HG03139 (cell line): ENCODE measurements around the gene LHFPL6.

Experiments used
- ATAC-seq: cut with Tn5 transposase; IDR thresholded peaks from one replicate; pipeline ENCODE4 v1.9.1; 2021; ENCODE audit not compliant: unreplicated experiment

LHFPL6 gene

DNA sequence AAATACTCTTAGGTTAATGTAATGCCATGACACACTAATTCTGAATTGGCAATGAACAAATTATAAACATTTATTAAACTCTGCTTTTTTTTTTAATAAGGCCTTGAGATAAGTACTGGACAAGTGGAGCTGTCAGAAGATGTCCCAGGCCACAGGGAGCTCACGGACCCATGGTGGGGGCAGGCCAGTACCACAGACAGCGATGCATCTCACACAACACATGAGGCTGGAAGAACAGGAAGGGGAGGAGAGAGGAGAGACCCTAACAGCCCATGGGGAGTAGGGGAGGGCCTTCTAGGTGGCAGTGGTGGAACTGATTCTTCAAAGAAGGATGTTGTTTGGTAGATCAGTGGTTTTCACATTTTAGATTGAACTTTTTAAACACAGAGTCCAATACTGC lies 128.4 kb downstream of the LHFPL6 start:
- ATAC-seq: no peak

DNA sequence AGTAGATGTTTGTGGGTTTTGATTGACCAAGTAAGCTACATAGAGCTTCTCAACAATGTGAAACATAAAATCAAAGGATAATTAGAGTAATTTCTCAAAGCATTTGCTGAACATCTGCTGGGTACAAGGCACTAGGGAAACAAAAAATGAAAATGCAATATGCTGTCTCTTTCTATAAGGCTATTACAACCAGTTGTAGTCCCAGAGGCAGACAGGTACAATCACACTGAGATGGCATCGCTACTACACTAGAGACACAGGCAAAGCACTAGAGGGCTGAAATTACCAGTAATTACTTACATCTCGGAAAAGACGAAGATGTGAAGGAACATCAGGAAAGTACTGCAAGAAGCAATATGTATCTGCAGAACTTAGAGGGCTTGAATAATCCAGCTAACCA lies 133.3 kb downstream of the LHFPL6 start:
- ATAC-seq: no peak

DNA sequence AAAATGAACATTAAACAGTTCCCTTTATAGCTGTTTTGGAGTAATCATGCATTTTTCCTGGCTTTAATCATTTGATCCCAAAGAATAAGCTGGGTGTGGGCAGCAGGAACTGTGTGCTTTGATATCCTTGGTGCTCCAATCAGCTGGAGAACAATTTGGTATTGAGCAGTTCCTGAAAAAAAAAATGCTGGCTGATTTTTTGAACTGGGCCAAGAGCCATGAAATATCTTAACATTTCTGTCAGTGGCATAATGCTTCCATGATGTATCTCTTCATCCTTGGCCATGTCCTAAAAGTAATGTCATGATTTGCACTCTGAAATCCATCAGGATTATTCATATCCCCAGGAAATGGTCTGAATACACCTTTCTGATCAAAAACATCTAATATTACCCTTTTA lies 134.7 kb downstream of the LHFPL6 start:
- no peak for ATAC-seq

DNA sequence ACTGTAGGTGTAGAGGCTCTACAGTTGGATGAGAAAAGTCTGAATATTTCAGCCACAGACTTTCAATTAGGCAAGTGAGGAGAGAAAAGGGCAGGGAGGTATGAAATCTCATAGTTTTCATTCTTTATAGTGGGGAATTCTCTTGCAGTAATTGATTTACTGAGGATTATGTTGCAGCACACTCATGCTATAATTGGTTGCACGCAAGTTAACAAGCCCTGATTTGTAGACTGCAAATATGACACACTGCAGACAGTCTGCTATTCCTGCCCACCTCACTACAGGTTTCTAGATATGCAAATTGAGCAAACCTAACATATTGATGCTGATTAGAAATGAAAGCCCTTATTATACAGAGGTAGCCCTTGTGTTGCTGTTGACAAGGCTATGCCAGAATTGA lies 139.4 kb downstream of the LHFPL6 start:
- ATAC-seq: no peak

DNA sequence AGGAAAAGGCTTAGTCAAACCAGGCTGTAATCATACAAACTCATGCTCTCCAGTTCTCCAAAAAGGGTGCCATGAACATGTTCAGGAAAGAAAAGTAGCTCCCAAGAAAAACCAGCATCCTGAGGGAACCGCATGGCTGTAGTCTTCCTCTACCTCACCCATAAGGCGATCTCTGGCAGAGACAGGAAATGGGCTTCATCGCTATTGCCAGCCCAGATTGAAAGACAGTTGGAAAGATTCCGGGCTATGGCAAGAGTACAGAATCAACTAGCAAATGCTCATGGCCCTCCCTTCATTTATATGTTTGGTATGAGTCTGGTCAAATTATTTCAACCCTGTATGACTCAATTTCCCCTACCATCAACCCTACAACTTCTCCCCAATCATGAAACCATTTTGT lies 140.1 kb downstream of the LHFPL6 start:
- no peak for ATAC-seq

DNA sequence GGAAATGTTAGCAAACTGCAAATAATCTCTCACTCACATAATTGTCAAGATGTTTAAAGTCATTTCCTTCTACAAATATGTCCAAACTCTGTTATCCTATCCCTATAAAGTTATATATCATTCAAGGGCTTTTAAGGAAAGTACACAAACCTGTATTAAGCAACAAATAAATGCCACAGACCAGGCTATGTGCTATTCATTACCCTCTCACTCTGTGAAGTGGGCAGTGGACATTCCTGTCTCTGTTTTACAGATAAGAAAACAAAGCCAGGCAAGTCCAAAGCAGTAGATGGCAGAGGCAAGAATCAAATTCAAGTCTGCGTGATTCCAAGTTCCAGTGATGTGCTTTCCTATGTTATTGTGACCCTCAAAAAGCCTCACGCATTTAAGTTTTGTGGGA lies 140.6 kb downstream of the LHFPL6 start:
- ATAC-seq: no peak

DNA sequence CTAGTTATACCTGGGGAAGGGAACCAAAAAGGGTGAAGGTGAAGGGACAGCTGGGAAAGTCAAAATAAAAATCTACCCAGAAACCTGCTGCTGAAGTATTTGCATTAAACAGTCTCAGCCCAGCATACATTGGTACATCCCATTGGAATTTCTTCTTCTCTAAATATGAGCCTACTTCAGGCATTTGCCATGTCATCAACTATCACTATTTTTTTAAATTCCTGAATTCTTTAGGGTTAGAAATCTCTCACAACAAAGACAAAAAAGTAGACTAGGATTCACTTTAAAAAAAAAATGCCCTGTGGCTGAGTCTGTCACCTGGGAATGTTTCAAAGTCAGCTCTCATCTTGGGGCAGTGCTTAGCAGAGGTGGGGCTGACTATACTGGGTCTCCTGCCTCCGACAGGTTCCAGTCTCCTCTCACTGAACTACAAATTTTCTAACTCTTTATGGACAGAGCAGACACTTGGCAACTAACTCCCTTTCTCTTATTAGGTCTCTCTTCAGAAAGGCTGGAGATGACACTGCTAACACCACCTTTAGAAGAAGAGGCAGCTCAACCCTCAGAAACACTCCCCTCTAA lies 141.2 kb downstream of the LHFPL6 start:
- ATAC-seq: no peak

DNA sequence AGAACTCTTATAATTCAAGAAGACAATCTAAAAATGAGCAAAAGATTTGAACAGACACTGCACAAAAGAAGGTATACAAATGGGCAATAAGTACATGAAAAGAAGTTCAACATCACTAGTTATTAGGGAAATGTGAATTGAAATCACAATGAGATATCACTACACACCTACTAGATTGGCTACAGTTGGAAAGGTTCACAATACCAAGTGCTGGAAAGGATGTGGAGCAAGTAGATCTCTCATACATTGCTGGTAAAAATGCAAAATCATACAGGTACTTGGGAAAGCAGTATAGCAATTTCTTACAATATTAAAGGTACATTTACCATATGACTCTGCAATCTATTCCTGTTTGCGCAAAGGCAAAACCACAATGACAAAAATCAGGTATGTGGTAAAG lies 145.7 kb downstream of the LHFPL6 start:
- no peak for ATAC-seq

DNA sequence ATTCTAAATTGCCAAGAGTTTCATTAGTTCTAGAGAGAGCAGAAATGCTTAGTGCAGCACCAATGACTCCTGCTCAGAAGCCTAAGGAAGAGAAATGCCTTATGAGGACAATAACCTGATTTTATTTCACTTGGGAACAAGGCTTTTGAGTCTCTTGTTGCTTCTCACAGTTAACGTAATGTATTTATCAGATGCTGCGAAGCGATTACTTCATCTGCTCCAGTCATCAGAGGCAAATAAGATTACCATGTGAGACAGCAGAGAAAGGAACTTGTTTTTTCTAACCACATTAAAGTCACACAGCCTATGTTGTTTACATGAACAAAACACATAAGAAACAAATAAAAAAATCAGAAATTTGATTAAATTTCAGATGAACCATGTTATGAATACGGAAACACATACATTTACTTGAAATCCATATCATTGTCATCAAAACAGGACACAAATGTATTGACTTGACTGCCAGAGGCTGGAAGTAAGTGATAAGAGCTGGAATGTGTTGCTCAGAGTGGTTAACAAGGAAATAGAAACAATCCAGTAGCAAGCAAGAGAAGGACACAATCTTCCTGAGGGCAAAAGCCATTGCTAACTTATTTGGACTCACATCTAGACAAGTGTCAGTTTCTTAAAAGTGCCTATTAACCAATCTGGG lies 147.3 kb downstream of the LHFPL6 start:
- no peak for ATAC-seq

DNA sequence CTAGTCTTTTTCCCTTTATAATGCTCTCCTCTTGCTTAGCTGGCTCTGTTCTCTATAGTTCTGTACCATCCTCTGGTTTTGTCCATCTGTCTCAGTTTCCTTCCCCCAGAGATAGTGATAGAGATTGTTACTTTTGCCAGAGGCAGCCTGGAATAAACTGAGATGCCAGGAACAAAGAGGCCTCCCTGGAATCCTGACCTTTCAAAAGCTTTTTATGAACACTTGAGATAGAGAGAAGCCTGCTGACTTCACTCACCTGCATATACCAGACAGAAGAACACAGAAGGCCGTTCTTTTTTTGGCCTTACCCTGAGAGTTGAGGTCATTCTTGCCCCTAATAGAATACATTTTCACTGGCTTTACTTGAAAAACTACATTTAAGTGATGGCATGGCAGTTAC lies 150.2 kb downstream of the LHFPL6 start:
- ATAC-seq: no peak

DNA sequence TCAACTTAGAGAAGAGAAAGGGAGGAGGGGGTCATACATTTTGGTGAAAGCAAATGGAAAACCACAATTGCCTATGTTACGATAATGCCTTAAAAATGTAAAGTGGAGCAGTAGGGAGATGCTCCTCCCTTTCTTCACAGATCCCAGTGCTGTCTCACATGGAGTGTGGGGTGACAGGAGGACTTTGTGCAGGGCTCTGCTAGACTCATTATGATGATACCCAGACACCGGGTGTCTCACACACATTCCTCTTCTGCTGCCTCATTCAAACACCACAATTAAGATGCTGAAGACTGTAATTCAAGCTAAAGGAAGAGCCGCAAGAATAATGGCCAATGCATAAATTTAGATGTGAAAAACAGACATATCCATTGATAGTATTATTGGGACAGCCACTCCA lies 150.6 kb downstream of the LHFPL6 start:
- no peak for ATAC-seq

DNA sequence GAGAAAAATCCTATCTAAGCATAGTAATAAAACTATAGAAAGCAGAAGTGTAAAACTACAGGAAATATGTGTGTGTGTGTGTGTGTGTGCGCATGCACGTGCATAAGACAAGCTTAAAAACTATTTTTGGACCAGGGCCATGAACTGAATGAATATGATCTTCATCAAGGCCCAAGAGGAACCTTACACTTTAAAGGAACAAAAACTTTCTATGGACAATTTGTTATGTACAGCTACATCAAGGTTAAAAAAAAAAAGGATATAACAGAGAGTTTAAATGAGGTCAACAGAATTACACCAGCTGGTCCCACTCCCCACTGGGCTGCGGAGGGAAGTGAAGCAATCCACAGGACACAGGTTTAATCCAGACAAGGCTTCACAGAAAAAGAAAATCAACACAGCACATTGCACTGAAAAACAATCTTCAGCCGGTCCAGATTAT lies 151.1 kb downstream of the LHFPL6 start:
- no peak for ATAC-seq

DNA sequence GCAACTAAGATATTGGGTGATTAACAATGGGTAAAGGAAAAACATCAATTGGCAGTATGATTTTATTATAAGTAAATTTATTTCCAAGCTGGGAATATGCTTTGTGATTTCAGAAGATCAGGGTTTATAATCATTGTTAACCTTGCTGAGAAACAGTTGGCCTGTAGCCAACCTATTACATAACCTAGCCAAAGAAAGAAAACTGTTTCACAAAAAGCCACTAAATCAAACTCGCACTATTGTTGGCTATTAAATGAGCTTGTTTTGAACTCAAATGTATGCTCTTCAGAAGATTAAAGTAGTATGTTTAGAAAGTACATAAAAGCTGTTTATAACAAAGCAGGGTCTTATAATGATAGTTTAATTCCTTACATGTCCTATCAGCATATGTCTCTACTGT lies 151.7 kb downstream of the LHFPL6 start:
- no peak for ATAC-seq

DNA sequence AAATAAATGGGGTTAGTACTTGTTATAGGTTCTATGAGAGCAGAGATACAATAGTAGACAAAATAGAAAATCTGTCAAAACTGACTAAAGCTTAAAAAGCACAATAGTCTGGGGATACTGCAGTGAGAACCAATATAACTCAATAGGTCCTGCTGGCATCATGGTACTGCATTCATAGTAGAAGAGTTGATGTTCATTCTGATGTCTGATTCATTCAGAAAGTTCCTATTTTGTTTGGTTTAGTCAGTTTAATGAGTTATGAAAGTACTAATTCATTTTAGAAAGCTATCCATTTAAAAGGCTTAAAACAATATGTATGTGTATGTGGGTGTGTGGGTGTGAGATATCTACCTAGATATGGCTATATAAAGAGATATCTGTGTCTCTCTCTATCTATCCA lies 152.8 kb downstream of the LHFPL6 start:
- no peak for ATAC-seq

DNA sequence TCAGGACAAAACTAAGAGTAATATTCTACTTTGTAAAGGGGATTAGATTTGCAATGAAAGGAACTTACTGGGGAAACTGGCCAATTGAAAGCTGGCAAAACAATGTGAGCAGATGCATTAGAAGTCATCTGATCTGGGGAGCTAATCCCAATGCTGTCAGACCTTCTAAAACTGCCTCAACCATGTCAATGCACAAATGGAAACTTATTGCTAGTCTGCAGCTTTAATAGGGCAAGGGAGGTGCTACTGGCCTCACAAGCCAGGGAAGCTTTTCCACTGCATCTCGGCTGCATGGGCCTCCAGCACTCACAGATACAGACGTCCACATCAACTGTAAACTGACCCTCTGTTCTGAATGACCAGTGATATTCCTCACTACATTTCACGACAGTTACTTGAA lies 154.2 kb downstream of the LHFPL6 start:
- no peak for ATAC-seq

DNA sequence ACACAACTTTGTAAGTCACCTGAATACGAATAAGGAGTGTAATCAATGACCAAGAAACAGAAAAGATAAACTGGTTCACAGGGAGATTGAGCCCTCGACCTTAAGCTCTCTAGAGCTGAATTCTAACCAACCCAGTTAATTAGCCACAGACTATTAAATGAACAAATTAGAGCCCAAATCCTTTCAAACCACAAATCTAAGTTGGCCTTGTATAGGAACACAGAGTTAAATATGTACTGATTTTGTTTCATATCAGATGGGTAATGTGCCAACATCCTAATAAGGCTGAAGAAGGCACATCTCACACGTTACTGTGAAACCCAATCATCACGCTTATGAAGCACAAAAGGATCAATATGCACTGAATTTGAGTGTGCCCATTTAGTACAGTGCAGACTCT lies 156.1 kb downstream of the LHFPL6 start:
- no peak for ATAC-seq

DNA sequence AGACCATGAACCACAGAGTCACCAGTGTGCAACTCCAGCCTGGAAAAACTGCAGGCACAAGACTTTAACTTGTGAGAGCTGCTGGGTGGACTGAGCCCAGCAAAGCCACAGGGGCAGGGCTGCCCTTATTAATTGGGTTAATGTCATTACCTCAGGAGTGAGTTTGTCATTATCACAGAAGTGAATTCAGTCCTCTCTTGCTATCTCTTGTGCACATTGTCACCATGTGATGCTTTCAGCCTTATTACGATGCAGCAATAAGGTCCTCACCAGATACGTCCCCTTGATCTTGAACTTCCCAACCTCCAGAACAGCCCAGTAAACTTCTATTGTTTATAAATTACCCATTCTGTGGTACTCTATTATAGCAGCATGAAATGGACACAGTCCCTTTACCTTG lies 158.1 kb downstream of the LHFPL6 start:
- no peak for ATAC-seq

DNA sequence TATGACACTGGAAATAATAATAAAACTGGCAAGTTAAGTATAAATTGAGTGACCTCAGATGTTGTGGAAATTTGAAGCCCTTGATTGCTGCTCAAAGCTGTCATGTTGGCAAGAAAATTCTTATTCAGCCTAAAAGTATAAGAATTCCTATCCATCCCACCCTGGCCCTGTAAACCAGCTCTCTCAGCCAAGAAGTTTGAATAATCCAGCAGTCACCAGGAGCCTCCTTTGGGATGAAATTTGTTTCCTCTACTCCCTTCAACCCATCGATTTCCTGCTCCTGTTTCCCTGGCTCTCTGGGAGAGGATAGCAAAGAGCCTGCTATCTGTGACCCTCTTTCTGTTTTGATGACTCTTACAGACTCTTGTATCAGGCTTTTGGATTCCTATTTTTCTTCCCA lies 169.3 kb downstream of the LHFPL6 start:
- no peak for ATAC-seq

DNA sequence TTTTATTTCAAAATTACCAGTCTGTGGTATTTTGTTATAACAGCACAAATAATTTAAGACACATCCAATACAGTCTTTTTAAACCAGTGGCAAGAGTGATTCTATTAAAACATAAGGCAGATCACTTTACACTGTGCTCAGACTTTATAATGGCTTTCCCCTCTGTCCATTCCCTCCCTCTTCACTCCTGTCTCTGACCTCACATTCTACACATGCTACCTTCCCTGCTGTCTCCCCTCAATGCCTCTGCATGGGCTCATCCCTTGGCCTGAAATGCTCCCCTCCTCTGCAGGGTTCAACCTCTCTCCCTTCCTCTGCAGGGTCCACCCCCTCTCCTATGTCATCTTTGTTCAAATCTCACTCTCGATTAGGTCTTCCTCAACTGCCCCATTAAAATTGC lies 170.8 kb downstream of the LHFPL6 start:
- no peak for ATAC-seq

DNA sequence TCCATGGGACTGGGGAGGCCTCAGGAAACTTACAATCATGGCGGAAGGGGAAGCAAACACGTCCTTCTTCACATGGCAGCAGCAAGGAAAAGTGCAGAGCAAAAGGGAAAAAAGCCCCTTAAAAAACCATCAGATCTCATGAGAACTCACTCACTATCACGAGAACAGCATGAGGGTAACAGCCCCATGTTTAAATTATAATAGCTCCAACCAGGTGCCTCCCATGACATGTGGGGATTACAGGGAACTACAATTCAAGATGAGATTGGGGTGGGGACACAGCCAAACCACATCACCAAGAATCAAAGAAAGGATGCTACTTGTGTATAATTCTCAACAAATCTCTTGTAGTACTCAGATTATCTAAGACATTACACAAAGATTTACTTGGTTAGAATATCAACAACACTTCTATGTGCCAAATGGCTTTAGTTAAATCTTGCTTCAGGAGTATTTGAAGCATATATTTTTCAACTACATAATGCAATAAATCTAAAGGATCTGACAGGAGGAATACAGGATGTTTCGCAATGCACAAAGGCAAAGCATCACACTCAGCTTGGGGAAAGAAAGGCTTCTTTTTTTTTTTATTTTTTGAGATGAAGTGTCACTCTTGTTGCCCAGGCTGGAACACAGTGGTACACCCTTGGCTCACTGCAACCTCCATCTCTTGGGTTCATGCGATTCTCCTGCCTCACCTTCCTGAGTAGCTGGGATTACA lies 180.0 kb downstream of the LHFPL6 start:
- ATAC-seq: no peak

DNA sequence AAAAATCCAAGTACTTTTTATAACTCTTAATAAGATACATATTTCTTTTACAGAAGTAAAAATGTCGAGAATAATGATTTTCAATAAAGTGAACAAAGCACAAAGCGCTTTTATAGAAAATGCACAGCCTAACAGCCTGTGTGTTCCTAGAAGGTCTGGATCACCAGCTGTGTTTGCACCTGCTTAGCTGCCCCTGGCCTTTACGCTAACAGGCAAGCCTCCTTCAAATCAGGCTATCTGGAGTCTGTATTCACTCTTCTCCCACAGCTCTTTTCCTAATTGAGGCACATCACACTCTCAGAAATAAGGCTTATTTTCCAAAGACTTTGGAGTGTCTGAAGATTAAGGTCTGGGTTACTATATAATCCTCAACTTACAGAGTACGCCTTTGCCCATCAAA lies 183.1 kb downstream of the LHFPL6 start:
- no peak for ATAC-seq

DNA sequence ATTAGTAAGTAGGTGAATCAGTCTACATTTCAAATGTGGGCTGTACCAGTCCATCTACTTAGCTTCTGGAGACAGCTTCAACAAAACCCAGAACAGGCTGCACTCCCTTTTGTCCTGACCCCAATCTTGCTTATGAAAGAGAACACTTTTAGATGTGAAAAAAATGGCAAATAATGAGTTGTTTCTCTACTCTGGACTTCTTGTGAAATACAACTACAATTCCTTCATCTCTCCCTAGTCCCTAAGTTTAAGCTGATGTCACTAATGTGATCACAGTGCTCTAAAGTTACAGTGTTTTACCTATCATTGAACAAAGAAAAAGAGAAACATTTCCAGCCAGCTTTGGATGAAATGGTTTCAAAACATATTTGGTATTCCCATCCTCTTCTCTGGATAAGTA lies 183.9 kb downstream of the LHFPL6 start:
- no peak for ATAC-seq

DNA sequence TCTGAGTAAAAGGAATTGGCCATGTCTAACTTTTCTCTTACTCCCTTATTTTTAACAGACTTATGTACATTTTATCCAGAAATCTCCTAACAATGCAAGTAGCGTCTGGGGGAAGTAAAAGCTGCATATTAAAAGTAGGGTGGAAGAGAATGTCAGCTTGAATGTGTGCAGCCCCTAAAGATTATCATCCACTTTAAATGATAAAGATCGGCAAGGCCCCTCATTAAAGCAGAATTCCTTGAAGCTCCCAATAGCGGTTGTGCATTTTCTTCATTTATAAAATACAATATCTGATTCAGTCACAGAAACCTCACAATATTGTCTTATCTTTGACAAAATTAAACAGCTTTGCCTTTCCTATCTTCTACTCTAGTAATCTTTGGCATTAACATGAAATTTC lies 184.6 kb downstream of the LHFPL6 start:
- no peak for ATAC-seq
